Caco-2 (cell line): Measurements from ENCODE around the gene PHF23. TPM values are rescaled to one million over a fixed set of nuclear protein-coding genes. Genes with fewer than 3 reads are reported as not detected.
A peak's percentile ranks its signal among the peaks of the same experiment; 100 is the strongest.

Source experiments
- BruUV-seq: library from RNA; stranded (reverse); fragments of 400-500 nt; replicated peaks from 2 replicates; lab custom pipeline; 2021; lab: Mats Ljungman, UMichigan
- CTCF ChIA-PET: fragments of 300-600 bp; sonication (Branson Sonifier 250); formaldehyde crosslinking; loops from one replicate; lab custom pipeline; 2022; ENCODE audit warnings: antibody characterized with exemption; lab: Charles Lee
- POLR2A ChIA-PET: fragments of 300-600 bp; sonication (Branson Sonifier 250); formaldehyde crosslinking; loops from one replicate; lab custom pipeline; 2022; ENCODE audit warnings: antibody characterized with exemption; lab: Charles Lee
- DNase-seq, 2 experiments: peaks; one replicate each; pipeline versions ENCODE4 v3.0.0 to v3.0.0-alpha.2; 2020 to 2022
- H3K27me3 ChIP-seq: replicated peaks from 2 replicates; pipeline ENCODE4 v1.6.0; 2011; ENCODE audit warnings: low read length; ENCODE audit not compliant: control insufficient read depth, insufficient read depth
- H3K36me3 ChIP-seq: 2 replicates; pipeline ENCODE4 v1.5.1; 2011; ENCODE audit warnings: low read length; ENCODE audit not compliant: control insufficient read depth, insufficient read depth
- H3K4me1 ChIP-seq: fragments of 250-450 bp; sonication (Bioruptor Pico); 2 replicates; pipeline ENCODE4 v1.5.1; 2020; ENCODE audit warnings: mild to moderate bottlenecking
- H3K4me3 ChIP-seq: 2 replicates; pipeline ENCODE4 v1.5.1; 2011; ENCODE audit warnings: low read depth, mild to moderate bottlenecking, control low read depth, low read length
- H3K9me3 ChIP-seq: fragments of 250-450 bp; sonication (Bioruptor Pico); 2 replicates; pipeline ENCODE4 v1.5.1; 2020; ENCODE audit warnings: mild to moderate bottlenecking, moderate library complexity
- H3K27ac Mint-ChIP-seq: one replicate; pipeline ENCODE4 v1.8.0; 2022; ENCODE audit warnings: mixed read lengths; ENCODE audit not compliant: unreplicated experiment
- H3K27me3 Mint-ChIP-seq: one replicate; pipeline ENCODE4 v1.8.0; 2022; ENCODE audit warnings: mixed read lengths; ENCODE audit not compliant: insufficient read depth, unreplicated experiment
- H3K36me3 Mint-ChIP-seq: one replicate; pipeline ENCODE4 v1.8.0; 2022; ENCODE audit warnings: mild to moderate bottlenecking, mixed read lengths; ENCODE audit not compliant: insufficient read depth, unreplicated experiment
- H3K4me1 Mint-ChIP-seq: one replicate; pipeline ENCODE4 v1.8.0; 2022; ENCODE audit warnings: low read depth, mixed read lengths; ENCODE audit not compliant: unreplicated experiment
- H3K4me3 Mint-ChIP-seq: one replicate; pipeline ENCODE4 v1.8.0; 2022; ENCODE audit warnings: mild to moderate bottlenecking, moderate library complexity, mixed read lengths; ENCODE audit not compliant: unreplicated experiment
- H3K9me3 Mint-ChIP-seq: one replicate; pipeline ENCODE4 v1.8.0; 2022; ENCODE audit warnings: mixed read lengths; ENCODE audit not compliant: unreplicated experiment
- intact Hi-C: fragments of 100-400 bp; cut with micrococcal nuclease; formaldehyde crosslinking; loops from one replicate; pipeline ENCODE4 v1.10.0; 2022; ENCODE audit not compliant: unreplicated experiment
- total RNA-seq: library from RNA; stranded (reverse); gene quantifications from 2 replicates; pipeline ENCODE4 v1.2.3, GENCODE V29; 2022
- TF ChIP-seq, protein P1 (sequence below), 2 experiments: fragments of 200-600 bp in 1 of 2; IDR thresholded peaks; 1 replicate in 1 of 2; 2 replicates in 1 of 2; pipeline versions ENCODE4 v1.5.1 to v1.8.0; 2011 to 2022; ENCODE audit warnings: antibody characterized with exemption in 1 of 2, control low read depth in 1 of 2, inconsistent platforms in 1 of 2, low read depth in 1 of 2, low read length in 1 of 2, mild to moderate bottlenecking in 1 of 2, moderate library complexity in 1 of 2; ENCODE audit not compliant: insufficient read depth in 1 of 2, severe bottlenecking in 1 of 2, unreplicated experiment in 1 of 2

The PHF23 gene
- total RNA-seq, 1 experiment from 2014 or later = 20.5 TPM

DNA sequence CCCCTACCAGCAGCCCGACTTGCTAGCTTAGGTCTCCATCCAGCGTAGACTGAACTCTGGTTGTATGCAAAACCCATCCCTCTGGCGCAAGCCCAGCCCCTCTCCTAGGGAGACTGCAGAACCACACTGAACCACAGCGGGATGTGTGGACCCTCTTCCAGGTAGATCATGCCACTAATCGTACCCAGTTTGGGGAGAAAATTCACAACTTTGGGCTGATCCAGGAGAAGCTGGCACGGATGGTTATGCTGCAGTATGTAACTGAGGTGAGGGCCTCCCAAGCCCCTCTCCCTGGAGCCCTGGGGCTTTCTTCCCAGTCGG is 16.3 kb downstream of the PHF23 start:
- POLR2A ChIA-PET = no interaction called here
- peaks cover 5% of the 10 kb centered on the region for H3K4me1 Mint-ChIP-seq
- peaks cover 52% of the 10 kb centered on the region for H3K36me3 Mint-ChIP-seq

DNA sequence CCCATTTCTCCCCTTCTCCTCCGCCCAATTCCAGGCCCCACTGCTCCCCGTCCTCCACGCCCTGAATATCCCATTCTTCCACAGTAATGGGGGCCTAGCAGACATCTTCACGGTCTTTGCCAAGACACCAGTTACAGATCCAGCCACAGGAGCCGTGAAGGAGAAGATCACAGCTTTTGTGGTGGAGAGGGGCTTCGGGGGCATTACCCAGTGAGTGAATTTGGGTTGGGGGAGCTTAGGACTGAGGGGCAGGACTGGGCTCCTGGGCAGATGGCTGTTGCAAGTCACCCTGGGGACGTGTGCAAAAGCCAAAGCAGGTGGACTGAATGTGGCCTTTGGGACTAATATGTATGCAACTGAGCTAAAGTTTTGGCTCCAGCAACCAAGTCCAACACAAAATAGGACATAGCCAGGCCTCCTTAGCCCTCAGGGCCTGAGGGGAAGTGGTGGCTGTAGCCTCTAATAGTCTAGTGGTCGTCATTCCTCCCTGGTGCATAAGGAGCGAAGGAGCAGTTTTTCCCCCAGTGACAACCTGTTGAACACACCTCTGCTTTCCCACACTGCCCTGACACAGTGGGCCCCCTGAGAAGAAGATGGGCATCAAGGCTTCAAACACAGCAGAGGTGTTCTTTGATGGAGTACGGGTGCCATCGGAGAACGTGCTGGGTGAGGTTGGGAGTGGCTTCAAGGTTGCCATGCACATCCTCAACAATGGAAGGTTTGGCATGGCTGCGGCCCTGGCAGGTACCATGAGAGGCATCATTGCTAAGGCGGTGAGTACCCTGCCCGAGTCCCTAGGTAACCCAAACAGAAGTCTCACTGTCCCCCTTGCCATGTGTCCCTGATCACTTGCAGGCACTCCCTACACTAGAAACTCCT is 16.9 kb downstream of the PHF23 start:
- Mint-ChIP-seq H3K36me3 (peaks cover 48% of the 10 kb centered on the region), H3K4me3 (no peak overlapping the region), H3K4me1 (peaks cover 5% of the 10 kb centered on the region), H3K27ac (no peak overlapping the region), H3K9me3 (no peaks in the 10 kb centered on the region), H3K27me3 (no peaks in the 10 kb centered on the region)
- ChIA-PET CTCF (no interaction called here), POLR2A (no interaction called here)
- TF ChIP-seq, protein P1, sequence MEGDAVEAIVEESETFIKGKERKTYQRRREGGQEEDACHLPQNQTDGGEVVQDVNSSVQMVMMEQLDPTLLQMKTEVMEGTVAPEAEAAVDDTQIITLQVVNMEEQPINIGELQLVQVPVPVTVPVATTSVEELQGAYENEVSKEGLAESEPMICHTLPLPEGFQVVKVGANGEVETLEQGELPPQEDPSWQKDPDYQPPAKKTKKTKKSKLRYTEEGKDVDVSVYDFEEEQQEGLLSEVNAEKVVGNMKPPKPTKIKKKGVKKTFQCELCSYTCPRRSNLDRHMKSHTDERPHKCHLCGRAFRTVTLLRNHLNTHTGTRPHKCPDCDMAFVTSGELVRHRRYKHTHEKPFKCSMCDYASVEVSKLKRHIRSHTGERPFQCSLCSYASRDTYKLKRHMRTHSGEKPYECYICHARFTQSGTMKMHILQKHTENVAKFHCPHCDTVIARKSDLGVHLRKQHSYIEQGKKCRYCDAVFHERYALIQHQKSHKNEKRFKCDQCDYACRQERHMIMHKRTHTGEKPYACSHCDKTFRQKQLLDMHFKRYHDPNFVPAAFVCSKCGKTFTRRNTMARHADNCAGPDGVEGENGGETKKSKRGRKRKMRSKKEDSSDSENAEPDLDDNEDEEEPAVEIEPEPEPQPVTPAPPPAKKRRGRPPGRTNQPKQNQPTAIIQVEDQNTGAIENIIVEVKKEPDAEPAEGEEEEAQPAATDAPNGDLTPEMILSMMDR (IDR thresholded peaks at IDR 0.05; ENCODE audit: insufficient read depth in 1 of 2, low read depth in 1 of 2, low read length in 1 of 2, severe bottlenecking in 1 of 2, unreplicated experiment in 1 of 2) = no peak
- BruUV-seq = TSS peak; percentile 7
- Histone ChIP-seq H3K4me1 (peaks cover 7% of the 10 kb centered on the region), H3K27me3 (no peaks in the 10 kb centered on the region), H3K9me3 (no peaks in the 10 kb centered on the region), H3K36me3 (no peaks in the 10 kb centered on the region), H3K4me3 (no peak overlapping the region)
- DNase-seq = no peak
- intact Hi-C loops = no loop called here

More for the DNA sequence above, 16.3 kb downstream of the PHF23 start:
- H3K4me3 Mint-ChIP-seq = no peak overlapping the region
- TF ChIP-seq, protein P1 (IDR thresholded peaks at IDR 0.05; ENCODE audit: insufficient read depth in 1 of 2, low read depth in 1 of 2, low read length in 1 of 2, severe bottlenecking in 1 of 2, unreplicated experiment in 1 of 2) = no peak
- no peaks in the 10 kb centered on the region for H3K27me3 Mint-ChIP-seq
- CTCF ChIA-PET = no interaction called here
- no peaks in the 10 kb centered on the region for H3K27me3 ChIP-seq
- no peaks in the 10 kb centered on the region for H3K36me3 ChIP-seq
- no peaks in the 10 kb centered on the region for H3K9me3 Mint-ChIP-seq
- no TSS peak for BruUV-seq
- no peaks in the 10 kb centered on the region for H3K9me3 ChIP-seq
- H3K27ac Mint-ChIP-seq = no peak overlapping the region
- DNase-seq = no peak
- H3K4me1 ChIP-seq = peaks cover 7% of the 10 kb centered on the region
- intact Hi-C loops = no loop called here
- no peak overlapping the region for H3K4me3 ChIP-seq

DNA sequence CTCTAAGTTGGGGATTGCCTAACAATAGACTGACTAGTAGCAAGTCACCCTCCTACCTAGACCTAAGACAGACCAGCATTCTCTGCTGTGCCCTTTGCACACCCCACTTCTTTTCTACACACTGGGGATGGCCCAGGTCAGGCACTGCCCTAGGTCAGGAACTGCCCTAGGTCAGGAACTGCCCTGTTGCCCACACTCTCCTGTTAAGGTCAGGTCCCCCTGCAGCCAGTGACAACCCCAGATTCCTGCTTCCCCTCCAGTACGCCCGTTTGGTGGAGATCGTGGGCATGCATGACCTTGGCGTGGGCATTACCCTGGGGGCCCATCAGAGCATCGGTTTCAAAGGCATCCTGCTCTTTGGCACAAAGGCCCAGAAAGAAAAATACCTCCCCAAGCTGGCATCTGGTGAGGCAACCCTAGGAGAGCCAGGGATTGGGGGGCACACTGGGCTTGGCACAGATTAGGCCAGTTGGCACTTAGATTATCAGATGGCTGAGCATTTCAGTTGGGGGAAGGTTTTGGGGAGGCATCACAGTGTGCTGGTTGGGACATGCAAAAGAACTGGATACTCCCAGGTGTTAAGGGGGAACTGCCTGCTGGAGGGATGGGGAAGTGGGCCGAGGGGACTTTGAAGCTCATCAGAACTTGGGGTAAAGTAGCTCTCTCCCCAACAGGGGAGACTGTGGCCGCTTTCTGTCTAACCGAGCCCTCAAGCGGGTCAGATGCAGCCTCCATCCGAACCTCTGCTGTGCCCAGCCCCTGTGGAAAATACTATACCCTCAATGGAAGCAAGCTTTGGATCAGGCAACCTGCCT is 17.8 kb downstream of the PHF23 start:
- Mint-ChIP-seq H3K36me3 (peaks cover 48% of the 10 kb centered on the region), H3K9me3 (no peaks in the 10 kb centered on the region), H3K4me3 (peak overlapping the region; percentile 77), H3K4me1 (peaks cover 5% of the 10 kb centered on the region), H3K27me3 (no peaks in the 10 kb centered on the region), H3K27ac (peak overlapping the region; percentile 73)
- no peak for DNase-seq
- TF ChIP-seq, protein P1 (IDR thresholded peaks at IDR 0.05; ENCODE audit: insufficient read depth in 1 of 2, low read depth in 1 of 2, low read length in 1 of 2, severe bottlenecking in 1 of 2, unreplicated experiment in 1 of 2) = no peak
- H3K4me3 ChIP-seq = peak overlapping the region; percentile 3; the same call in 1 of the 2 replicates
- H3K36me3 ChIP-seq = no peaks in the 10 kb centered on the region
- peaks cover 7% of the 10 kb centered on the region for H3K4me1 ChIP-seq
- ChIA-PET CTCF (interaction anchor here (0.7 to 1.6 kb wide), 3 partner anchors 17 to 108 kb away, joined by 3 to 5 read pairs (median 3); partner anchors contain the start of genes GABARAP and NEURL4), POLR2A (no interaction called here)
- intact Hi-C loops = no loop called here
- BruUV-seq = no TSS peak
- H3K27me3 ChIP-seq = no peaks in the 10 kb centered on the region
- H3K9me3 ChIP-seq = no peaks in the 10 kb centered on the region
